Activated CD8-positive, alpha-beta memory T cell treated with anti-CD3 and anti-CD28 coated beads, Interleukin-2, amount 50 U/mL, for 24 hours (primary cell): ENCODE results near the gene DLGAP1.
"Not testable (repeated sequence)": the region's sequence is repeated elsewhere in the genome, so short reads cannot be mapped to it uniquely, and the experiment has no call there.

Experiments
- DNase-seq: peaks from one replicate; pipeline ENCODE4 v3.0.0-alpha.2; 2020; ENCODE audit errors: extremely low read depth

Gene DLGAP1

DNA sequence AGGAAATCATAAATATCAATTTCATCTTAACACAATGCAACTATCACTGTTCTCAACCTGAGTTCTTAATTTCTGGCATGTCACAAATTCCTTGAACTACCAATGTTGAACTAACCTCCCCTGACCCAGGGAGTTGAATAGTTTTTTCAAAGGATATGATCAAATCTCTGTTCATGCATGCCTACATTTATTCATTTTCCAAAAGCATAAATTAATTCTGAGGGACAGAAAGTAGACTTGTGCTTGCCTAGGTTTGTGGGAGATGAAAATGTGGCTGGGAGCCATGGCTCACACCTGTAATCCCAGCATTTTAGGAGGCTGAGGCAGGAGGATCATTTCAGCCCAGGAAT lies 829.4 kb downstream of the DLGAP1 start:
- no peak for DNase-seq

DNA sequence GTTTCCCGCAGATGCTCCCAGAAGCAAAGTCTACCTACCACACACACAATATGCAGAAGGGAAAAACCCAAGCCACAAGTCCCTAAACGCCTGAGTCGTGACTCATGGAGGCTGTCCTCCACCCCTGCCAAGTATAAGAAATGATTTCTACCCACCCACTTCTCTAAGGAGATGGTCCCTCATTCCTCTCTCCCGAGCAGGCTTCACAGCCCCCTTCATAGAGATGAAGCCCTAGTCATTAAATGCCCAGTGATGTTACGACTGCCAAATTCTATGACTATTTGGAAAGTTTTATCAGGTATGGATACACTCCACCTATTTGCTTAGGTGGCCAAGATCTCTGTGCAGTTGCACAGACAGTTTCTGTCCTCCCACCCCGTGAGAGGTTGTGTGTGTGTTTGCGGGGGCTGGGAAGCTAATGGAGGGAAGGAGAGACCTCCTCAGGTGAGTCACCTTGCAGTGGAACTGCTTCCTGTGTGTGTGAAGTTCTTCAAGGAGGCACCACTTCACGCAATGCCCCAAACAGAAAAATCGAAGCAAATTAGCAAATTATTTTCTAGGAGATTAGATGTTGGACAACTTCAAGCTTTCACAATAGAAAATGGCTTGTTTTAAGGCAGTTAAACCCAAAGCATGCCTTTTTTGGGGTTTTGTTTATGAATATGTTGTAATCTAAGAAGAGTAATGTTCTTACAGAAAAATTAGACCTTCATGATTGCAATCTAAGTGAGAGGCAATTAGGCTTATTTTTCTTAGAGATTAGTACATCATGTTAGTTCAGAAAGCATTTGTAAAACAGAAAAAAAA lies 830.0 kb downstream of the DLGAP1 start:
- DNase-seq: no peak

DNA sequence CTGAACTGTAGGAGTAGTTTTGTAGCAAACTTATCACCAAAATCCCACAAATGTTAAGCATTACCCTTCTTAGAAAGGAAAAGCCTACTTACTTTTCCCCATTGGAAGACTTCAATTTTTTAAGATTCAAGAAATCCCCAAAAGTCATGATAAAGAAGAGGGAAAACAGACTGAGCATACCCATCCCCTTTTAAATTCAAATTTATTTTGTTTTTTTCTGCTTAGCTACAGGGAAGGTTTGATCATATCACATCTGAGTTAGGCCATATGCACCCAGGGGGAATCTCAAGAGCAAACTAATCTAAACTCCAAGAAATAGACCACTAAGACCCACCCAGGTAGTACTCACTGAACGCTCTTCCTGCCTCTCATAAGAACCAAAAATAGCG lies 830.6 kb downstream of the DLGAP1 start:
- DNase-seq: no peak

GRCh38 chr18:3623769-3624545 lies 831.1 kb downstream of the DLGAP1 start:
- DNase-seq: no peak

GRCh38 chr18:3620146-3621119 lies 834.7 kb downstream of the DLGAP1 start:
- DNase-seq: no peak

DNA sequence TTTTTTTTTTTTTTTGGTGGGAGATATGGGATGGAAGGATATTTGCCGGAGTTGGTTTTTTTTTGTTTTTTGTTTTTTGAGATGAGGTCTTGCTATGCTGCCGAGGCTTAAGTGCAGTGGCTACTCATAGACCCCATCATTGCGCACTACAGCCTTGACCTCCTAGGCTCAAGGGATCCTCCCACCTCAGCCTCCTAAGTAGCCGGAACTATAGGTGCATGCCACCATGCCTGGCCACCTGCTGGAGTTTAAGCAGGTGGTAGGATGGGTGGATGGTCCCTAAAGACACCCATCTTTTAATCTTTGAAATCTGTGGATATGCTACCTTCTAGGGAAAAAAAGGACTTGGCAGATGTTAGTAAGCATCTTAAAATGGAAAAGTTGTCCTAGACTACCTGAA lies 835.4 kb downstream of the DLGAP1 start:
- no peak for DNase-seq

GRCh38 chr18:3619222-3619621 lies 835.9 kb downstream of the DLGAP1 start:
- no peak for DNase-seq

DNA sequence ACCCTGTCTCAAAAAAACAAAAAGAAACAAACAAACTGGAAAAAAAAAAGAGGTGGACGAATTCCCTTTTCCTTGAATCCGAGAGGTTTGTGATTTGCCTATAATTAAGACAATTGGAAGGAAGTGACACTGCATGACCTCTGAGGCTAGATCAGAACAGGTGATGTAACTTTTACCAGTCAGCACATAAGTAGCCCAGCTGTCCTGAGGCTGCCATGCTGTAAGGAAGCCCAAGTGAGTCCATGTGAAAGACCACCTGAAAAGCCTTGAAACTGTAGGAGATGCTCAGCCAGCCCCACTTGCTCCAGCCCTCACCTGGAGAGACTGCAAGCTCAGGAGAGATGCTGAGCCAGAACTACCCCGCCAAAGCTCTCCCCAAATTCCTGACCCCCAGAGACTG lies 838.4 kb downstream of the DLGAP1 start:
- no peak for DNase-seq

- DNase-seq: no peak
Observed at GRCh38 chr18:3616142-3616541, 839.0 kb downstream of the DLGAP1 start.

- no peak for DNase-seq
Observed at GRCh38 chr18:3615374-3615985, 839.6 kb downstream of the DLGAP1 start.

DNA sequence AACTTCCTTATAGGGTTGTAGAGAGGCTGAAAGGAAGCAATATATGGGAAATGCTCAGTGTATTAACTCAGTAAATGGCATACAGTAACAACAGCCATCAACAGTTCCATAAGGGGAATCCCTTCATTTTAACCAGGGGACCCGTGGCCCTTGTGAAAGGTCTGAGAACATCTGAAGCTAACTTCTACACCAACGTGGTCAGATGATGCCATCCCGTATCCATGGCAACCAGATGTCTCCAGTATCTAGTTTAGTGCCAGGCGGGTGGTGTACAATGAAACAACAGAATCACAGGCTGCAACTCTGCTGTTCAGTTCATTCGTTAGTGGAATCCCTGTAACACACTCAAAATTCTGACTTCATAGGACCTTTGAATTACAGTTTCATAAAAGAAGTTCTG lies 842.8 kb downstream of the DLGAP1 start:
- no peak for DNase-seq

DNA sequence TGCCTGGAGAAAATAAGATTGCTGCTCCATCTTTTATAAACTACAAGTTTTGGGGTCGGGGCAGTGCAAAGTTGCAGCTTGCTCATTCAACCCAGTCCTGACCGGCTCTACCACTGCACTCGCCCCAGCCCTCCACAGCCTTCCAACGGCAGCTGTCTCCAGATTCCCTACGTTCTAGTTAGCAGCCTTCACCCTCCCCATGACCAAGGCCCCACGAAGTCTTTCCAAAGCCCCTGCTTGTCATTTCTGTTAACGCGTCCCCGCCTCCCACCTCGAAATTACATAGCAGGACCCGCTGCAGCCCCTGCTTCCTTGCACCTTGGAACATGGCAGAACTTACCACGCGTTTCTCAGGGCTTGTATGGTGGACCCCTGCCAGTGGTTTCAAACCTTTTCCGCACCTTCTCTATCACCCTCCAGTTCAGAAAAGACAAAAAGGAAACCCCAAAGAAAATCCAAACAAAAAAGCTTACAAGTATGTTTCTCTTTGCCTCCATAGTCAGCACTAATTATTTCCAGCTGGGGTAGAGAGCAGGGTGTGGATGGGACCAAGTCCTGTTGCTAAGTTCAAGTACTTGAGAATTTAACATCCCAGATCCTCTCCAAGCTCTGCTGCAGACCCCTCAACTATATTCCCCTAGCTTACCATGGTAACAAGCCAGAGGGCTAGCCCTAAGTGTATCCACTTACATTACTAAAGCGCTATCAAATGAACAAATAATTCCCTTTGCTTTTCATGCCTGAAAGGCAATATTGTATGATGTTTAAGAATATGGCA lies 843.6 kb downstream of the DLGAP1 start:
- DNase-seq: no peak

DNA sequence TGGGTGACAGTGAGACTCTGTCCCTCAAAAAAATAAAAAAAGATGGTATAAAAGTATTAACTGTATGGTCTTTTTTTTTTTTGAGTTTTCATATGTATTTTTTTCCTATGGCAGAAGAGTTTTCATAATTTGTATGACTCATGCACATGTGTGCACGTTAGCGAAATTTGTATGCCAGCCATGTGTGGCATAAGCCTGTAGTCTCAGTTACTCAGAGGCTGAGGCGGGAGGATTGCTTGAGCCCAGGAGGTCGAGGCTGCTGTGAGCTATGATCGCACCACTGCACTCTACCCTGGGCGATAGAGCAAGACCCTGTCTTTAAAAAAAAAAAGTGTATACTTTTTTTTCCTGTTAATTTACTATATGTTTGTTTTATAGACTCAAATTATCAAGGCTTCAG lies 844.3 kb downstream of the DLGAP1 start:
- DNase-seq: no peak

DNA sequence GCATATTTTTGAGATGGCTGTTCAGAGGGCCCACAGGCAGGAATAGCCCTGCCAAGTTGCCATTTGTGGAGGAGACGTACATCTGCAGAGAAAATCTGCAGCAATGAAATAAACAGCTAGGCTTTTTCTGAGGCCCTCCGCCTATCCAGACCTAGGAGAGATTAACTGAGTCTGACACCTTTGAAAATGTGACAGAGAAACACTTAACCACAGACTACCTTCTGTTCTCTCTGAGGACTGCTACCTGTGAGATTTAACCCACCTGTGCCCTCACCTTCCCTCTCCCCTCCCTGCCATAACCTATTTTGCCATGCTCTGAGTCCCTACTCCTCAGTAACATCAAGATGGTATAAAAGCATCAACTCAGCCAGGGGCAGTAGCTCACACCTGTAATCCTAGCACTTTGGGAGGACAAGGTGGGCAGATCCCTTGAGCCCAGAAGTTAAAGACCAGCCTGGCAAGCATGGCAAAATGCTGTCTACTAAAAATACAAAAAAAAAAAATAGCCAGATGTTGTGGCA lies 844.9 kb downstream of the DLGAP1 start:
- DNase-seq: no peak

DNA sequence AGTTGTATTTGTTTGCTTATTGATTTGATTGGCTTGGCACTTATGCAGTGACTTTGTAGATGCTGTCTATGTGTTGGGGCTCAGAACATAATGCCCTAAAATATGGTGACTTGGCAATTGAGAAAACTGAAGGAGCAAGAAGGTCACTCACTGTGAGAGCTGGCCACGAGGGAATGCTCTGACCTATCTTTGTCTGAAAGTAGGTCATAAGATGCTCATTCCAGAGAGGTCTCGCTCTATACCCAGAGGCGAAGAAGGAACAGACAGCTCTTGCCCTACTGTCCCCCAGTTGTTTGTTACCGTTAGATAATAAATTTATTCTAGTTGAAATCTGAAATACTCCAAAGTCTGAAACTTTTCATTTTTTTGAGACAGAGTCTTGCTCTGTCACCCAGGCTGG lies 846.6 kb downstream of the DLGAP1 start:
- DNase-seq: no peak

- not testable (repeated sequence) for DNase-seq
Observed at GRCh38 chr18:3608099-3608453, 847.0 kb downstream of the DLGAP1 start.

GRCh38 chr18:3607309-3608098 lies 847.6 kb downstream of the DLGAP1 start:
- no peak for DNase-seq

GRCh38 chr18:3606863-3607262 lies 848.2 kb downstream of the DLGAP1 start:
- DNase-seq: not testable (repeated sequence)

DNA sequence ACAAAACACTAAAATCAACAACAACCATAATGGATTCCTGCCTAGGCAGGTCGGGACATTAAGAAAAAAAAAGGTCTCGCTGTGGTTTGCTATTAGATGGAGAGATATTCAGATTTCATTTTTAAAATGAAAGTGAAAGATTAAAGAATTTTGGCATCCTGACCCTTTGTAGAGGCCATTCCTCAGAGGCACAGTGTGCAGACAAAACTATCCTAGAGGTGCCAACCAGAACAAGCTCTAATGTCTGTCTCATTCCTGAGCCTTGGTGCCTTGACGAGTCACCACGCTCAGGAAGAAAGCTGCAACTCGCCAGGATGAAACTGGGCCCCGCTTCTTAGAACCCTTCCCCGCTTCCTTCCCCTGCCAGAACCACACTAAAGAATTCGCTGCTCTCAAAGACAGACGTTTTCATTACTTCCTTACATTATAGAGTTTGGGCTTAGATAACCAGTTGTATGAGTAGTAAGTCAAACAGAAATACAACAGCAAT lies 849.1 kb downstream of the DLGAP1 start:
- no peak for DNase-seq

- DNase-seq: no peak
Observed at GRCh38 chr18:3605486-3605952, 849.6 kb downstream of the DLGAP1 start.
